K562 (cell line): ENCODE measurements around the gene TRIM68. TPM values are rescaled to one million over a fixed set of nuclear protein-coding genes. Genes with fewer than 3 reads are reported as not detected.

Source experiments
- ATAC-seq: fragments of 200-7000 bp; cut with Tn5 transposase; 3 replicates; pipeline ENCODE4 v1.9.1; 2020; ENCODE audit warnings: moderate library complexity
- BruUV-seq: library from RNA; stranded (reverse); fragments of 400-500 nt; replicated peaks from 2 replicates; lab custom pipeline; 2021; lab: Mats Ljungman, UMichigan
- CTCF ChIA-PET: fragments of 300-600 bp; formaldehyde crosslinking; extraction: SDS; loops from one replicate; lab custom pipeline; 2021; ENCODE audit warnings: low intra/inter-chr PET ratio; lab: Yijun Ruan, JAX
- POLR2A ChIA-PET: fragments of 300-600, 350-650 bp; sonication (Branson Sonifier 250); formaldehyde crosslinking; extraction: SDS; loops from one replicate; lab custom pipeline; 2021; ENCODE audit warnings: antibody characterized with exemption, inconsistent platforms; lab: Yijun Ruan, JAX
- DNase-seq, 4 experiments: peaks; one replicate each; pipeline versions ENCODE4 v3.0.0 to v3.0.0-alpha.2; 2011 to 2018; ENCODE audit warnings: low spot score in 3 of 4, mixed read lengths in 3 of 4; ENCODE audit errors: extremely low read depth in 1 of 4
- FAIRE-seq: peaks from 2 replicates; lab custom pipeline; 2011; peaks lifted over from hg19 to GRCh38; lab: Jason Lieb, UNC
- H2AFZ ChIP-seq: 2 replicates; pipeline ENCODE4 v1.6.0; 2011; ENCODE audit warnings: low read depth, low read length, control low read depth, inconsistent platforms
- H3K27ac ChIP-seq: fragments of 200-600 bp; 3 replicates; pipeline ENCODE4 v1.8.0; 2011; ENCODE audit warnings: low read depth, mild to moderate bottlenecking, control low read depth, inconsistent platforms, low read length, moderate library complexity, mixed read lengths; ENCODE audit errors: extremely low read depth
- H3K27me3 ChIP-seq, 2 experiments: fragments of 300-600 bp in 1 of 2; 2 replicates in 1 of 2; 3 replicates in 1 of 2; pipeline versions ENCODE4 v1.6.0 to v1.8.0; 2011; ENCODE audit warnings: inconsistent platforms in 2 of 2, low read length in 2 of 2, mild to moderate bottlenecking in 1 of 2, mixed read lengths in 1 of 2, moderate library complexity in 1 of 2; ENCODE audit not compliant: control insufficient read depth in 2 of 2, insufficient read depth in 2 of 2
- H3K36me3 ChIP-seq: fragments of 300-600 bp; 3 replicates; pipeline ENCODE4 v1.8.0; 2011; ENCODE audit warnings: mild to moderate bottlenecking, low read length, inconsistent platforms; ENCODE audit not compliant: control insufficient read depth, insufficient read depth
- H3K4me1 ChIP-seq, 2 experiments: fragments of 200-600 bp in 1 of 2; replicated peaks in 1 of 2; 2 replicates in 1 of 2; 3 replicates in 1 of 2; pipeline versions ENCODE4 v1.5.1 to v1.8.0; 2011; ENCODE audit warnings: inconsistent platforms in 2 of 2, low read length in 2 of 2, mild to moderate bottlenecking in 1 of 2, mixed read lengths in 1 of 2, moderate library complexity in 1 of 2; ENCODE audit not compliant: control insufficient read depth in 2 of 2, insufficient read depth in 2 of 2
- H3K4me2 ChIP-seq: 2 replicates; pipeline ENCODE4 v1.6.1; 2011; ENCODE audit warnings: low read length, control low read depth, inconsistent platforms, mixed read lengths; ENCODE audit not compliant: insufficient read depth
- H3K4me3 ChIP-seq: fragments of 200-600 bp; sonication (generic), shearing (Covaris generic); 2 replicates; pipeline ENCODE4 v1.5.1; 2016; ENCODE audit warnings: control low read depth, inconsistent platforms
- H3K79me2 ChIP-seq: fragments of 200-600 bp; 3 replicates; pipeline ENCODE4 v1.8.0; 2011; ENCODE audit warnings: low read length, inconsistent platforms; ENCODE audit not compliant: control insufficient read depth, insufficient read depth
- H3K9ac ChIP-seq, 2 experiments: 2 replicates each; pipeline versions ENCODE4 v1.6.0 to v1.6.1; 2011; ENCODE audit warnings: low read depth in 2 of 2, low read length in 2 of 2, control low read depth in 1 of 2, inconsistent platforms in 1 of 2, mild to moderate bottlenecking in 1 of 2, mixed read lengths in 1 of 2; ENCODE audit not compliant: insufficient read depth in 1 of 2
- H3K9me1 ChIP-seq: one replicate; pipeline ENCODE4 v1.6.0; 2011; ENCODE audit warnings: inconsistent platforms, mild to moderate bottlenecking, low read length, moderate library complexity; ENCODE audit not compliant: control insufficient read depth, insufficient read depth
- H3K9me3 ChIP-seq: replicated peaks from 2 replicates; pipeline ENCODE4 v1.5.1; 2011; ENCODE audit warnings: low read depth, low read length, inconsistent platforms; ENCODE audit not compliant: control insufficient read depth, insufficient read depth
- H4K20me1 ChIP-seq: replicated peaks from 2 replicates; pipeline ENCODE4 v1.6.1; 2011; ENCODE audit warnings: low read length, inconsistent platforms, mixed read lengths; ENCODE audit not compliant: control insufficient read depth, insufficient read depth
- GTF2F1 ChIP-seq: IDR thresholded peaks from 2 replicates; pipeline ENCODE4 v1.6.1; 2011; ENCODE audit warnings: low read depth, low read length, improper control_type of control experiment
- HMGXB4 ChIP-seq: sonication (generic); formaldehyde crosslinking; IDR thresholded peaks from 2 replicates; pipeline ENCODE4 v1.8.1; 2023; ENCODE audit warnings: mild to moderate bottlenecking, missing genetic modification reagents
- RBM14 ChIP-seq: fragments of 200-400 bp; formaldehyde crosslinking; IDR thresholded peaks from 2 replicates; pipeline ENCODE4 v1.6.1; 2018; ENCODE audit warnings: low read depth, mild to moderate bottlenecking, low read length, moderate library complexity, borderline replicate concordance; ENCODE audit not compliant: insufficient read depth
- SAP30 ChIP-seq: fragments of 200-600 bp; sonication (generic); IDR thresholded peaks from 2 replicates; pipeline ENCODE4 v1.6.1; 2012; ENCODE audit warnings: borderline replicate concordance, low read depth, mild to moderate bottlenecking, moderate library complexity, low read length, control low read depth, inconsistent platforms; ENCODE audit not compliant: insufficient read depth, poor library complexity, severe bottlenecking
- SIRT6 ChIP-seq: IDR thresholded peaks from one replicate; pipeline ENCODE4 v1.6.1; 2012; ENCODE audit warnings: low read depth, mild to moderate bottlenecking, control low read depth, inconsistent platforms, low read length, moderate library complexity
- SMAD1 ChIP-seq: fragments of 150-350 bp; IDR thresholded peaks from 2 replicates; pipeline ENCODE4 v1.6.1; 2014; ENCODE audit warnings: low read length, low read depth; ENCODE audit not compliant: partially characterized antibody
- SNAPC5 ChIP-seq: fragments of 250-450 bp; sonication (Bioruptor Pico); IDR thresholded peaks from 2 replicates; pipeline ENCODE4 v1.8.0; 2021; ENCODE audit warnings: moderate library complexity, mild to moderate bottlenecking, inconsistent platforms
- TOE1 ChIP-seq, 2 experiments: fragments of 450-650 bp in 1 of 2; sonication (generic) in 1 of 2; formaldehyde crosslinking in 1 of 2; IDR thresholded peaks; 2 replicates each; pipeline versions ENCODE4 v1.7.1 to v1.8.0; 2016 to 2022; ENCODE audit warnings: borderline replicate concordance in 2 of 2, mild to moderate bottlenecking in 2 of 2, antibody characterized with exemption in 1 of 2, inconsistent platforms in 1 of 2, low read depth in 1 of 2, missing genetic modification reagents in 1 of 2, moderate library complexity in 1 of 2
- ZNF384 ChIP-seq: IDR thresholded peaks from 2 replicates; pipeline ENCODE4 v1.6.1; 2012; ENCODE audit warnings: low read depth, low read length, improper control_type of control experiment
- WGBS: fragments of 100-300 bp; shearing (Covaris generic); methylation state at CpG from one replicate; pipeline ENCODE4 v1.1.6; 2016; ENCODE audit warnings: low coverage, mixed read lengths; ENCODE audit not compliant: insufficient coverage; ENCODE audit errors: missing lambda C conversion rate; 5-methylcytosine and 5-hydroxymethylcytosine counted together
- in situ Hi-C: fragments of 300-500 bp; cut with MboI; formaldehyde crosslinking; loops from 4 replicates; pipeline ENCODE4 v1.15.0; 2018; ENCODE audit warnings: inconsistent platforms, mixed read lengths
- intact Hi-C: fragments of 100-400 bp; cut with micrococcal nuclease; formaldehyde crosslinking; loops from 2 replicates; pipeline ENCODE4 v1.14.2; 2022
- polyA plus RNA-seq, 8 experiments: library from polyadenylated mRNA; depleted of rRNA in 4 of 8; stranded (reverse) in 5 of 8; unstranded in 3 of 8; fragments of >200 nt; fragmentation: Nextera tagmentation in 2 of 8; fragmentation: Illumina TruSeq in 1 of 8; extraction: Ambion mirVana in 2 of 8; extraction: Trizol in 1 of 8; gene quantifications; 2 replicates each; pipeline versions ENCODE4 v1.2.1 to v1.2.3, GENCODE V29; 2011 to 2014; ENCODE audit warnings: inconsistent platforms in 1 of 8, missing spikeins in 1 of 8
- total RNA-seq, 7 experiments: library from RNA; depleted of rRNA in 6 of 7; stranded (reverse); fragments of >200 nt in 6 of 7; fragmentation: Illumina TruSeq in 2 of 7; extraction: Trizol in 2 of 7; gene quantifications; 2 replicates each; pipeline versions ENCODE4 v1.2.1 to v1.2.3, GENCODE V29; 2011 to 2021; ENCODE audit warnings: low replicate concordance in 1 of 7
- TF ChIP-seq, protein P1 (sequence below): fragments of 250-450 bp; sonication (Bioruptor Pico); IDR thresholded peaks from 2 replicates; pipeline ENCODE4 v1.9.0; 2021; ENCODE audit warnings: mild to moderate bottlenecking
- TF ChIP-seq, protein P2 (sequence below): fragments of 250-450 bp; sonication (Bioruptor Pico); IDR thresholded peaks from 2 replicates; pipeline ENCODE4 v1.4.0; 2020; ENCODE audit warnings: mild to moderate bottlenecking, moderate library complexity
- TF ChIP-seq, protein P3 (sequence below): fragments of 250-450 bp; sonication (Bioruptor Pico); IDR thresholded peaks from 2 replicates; pipeline ENCODE4 v1.5.0; 2020; ENCODE audit warnings: mild to moderate bottlenecking, borderline replicate concordance

The TRIM68 gene
- total and polyA plus RNA-seq, 9 of the 15 experiments (the other 6 are each of a cell fraction or from before 2014, with no cell fraction given): 5.2 to 10.9 (median 7.9) TPM

DNA sequence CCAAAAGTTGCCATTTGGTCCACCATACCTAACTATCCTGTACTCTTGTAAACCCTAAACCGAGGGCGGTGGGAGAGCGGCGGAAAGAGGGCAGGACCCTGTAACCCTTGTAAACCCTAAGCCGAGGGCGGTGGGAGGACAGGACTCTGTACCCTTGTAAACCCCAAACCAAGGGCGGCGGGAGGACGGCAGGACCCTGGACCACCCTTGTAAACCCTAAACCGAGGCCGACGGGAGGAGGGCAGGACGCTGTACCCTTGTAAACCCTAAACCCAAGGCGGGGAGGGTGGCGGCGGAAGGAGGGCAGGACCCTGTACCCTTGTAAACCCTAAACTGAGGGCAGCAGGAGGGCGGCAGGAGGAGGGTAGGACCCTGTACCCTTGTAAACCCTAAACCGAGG, 39.0 kb downstream of the TRIM68 start:
- ATAC-seq (no peak), FAIRE-seq (no peak), DNase-seq (no peak)
- in situ Hi-C loops (no loop called here), intact Hi-C loops (no loop called here)
- H3K9me1 ChIP-seq: no peaks in the 10 kb centered on the region
- H4K20me1 ChIP-seq: no peaks in the 10 kb centered on the region
- no peak overlapping the region for H3K4me3 ChIP-seq
- H3K4me2 ChIP-seq: no peak overlapping the region
- ChIA-PET POLR2A (no interaction called here), CTCF (no interaction called here)
- H3K9ac ChIP-seq: no peak overlapping the region
- H3K27me3 ChIP-seq: peaks cover 13 to 18% of the 10 kb centered on the region in 2 experiments; a peak in 4 of 5 replicates
- TF ChIP-seq SAP30 (no peak), SMAD1 (no peak), RBM14 (no peak), SNAPC5 (CRISPR knock-in tag) (no peak), SIRT6 (no peak), ZNF384 (no peak), TOE1 (IDR thresholded peaks at IDR 0.05; ENCODE audit: borderline replicate concordance) (no peak), TOE1 (CRISPR knock-in tag; IDR thresholded peaks at IDR 0.05; ENCODE audit: borderline replicate concordance, low read depth) (no peak), HMGXB4 (no peak), GTF2F1 (no peak)
- TF ChIP-seq, protein P1, sequence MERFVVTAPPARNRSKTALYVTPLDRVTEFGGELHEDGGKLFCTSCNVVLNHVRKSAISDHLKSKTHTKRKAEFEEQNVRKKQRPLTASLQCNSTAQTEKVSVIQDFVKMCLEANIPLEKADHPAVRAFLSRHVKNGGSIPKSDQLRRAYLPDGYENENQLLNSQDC (CRISPR knock-in tag): no peak
- TF ChIP-seq, protein P2, sequence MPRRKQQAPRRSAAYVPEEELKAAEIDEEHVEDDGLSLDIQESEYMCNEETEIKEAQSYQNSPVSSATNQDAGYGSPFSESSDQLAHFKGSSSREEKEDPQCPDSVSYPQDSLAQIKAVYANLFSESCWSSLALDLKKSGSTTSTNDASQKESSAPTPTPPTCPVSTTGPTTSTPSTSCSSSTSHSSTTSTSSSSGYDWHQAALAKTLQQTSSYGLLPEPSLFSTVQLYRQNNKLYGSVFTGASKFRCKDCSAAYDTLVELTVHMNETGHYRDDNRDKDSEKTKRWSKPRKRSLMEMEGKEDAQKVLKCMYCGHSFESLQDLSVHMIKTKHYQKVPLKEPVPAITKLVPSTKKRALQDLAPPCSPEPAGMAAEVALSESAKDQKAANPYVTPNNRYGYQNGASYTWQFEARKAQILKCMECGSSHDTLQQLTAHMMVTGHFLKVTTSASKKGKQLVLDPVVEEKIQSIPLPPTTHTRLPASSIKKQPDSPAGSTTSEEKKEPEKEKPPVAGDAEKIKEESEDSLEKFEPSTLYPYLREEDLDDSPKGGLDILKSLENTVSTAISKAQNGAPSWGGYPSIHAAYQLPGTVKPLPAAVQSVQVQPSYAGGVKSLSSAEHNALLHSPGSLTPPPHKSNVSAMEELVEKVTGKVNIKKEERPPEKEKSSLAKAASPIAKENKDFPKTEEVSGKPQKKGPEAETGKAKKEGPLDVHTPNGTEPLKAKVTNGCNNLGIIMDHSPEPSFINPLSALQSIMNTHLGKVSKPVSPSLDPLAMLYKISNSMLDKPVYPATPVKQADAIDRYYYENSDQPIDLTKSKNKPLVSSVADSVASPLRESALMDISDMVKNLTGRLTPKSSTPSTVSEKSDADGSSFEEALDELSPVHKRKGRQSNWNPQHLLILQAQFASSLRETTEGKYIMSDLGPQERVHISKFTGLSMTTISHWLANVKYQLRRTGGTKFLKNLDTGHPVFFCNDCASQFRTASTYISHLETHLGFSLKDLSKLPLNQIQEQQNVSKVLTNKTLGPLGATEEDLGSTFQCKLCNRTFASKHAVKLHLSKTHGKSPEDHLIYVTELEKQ (CRISPR knock-in tag): no peak
- TF ChIP-seq, protein P3, sequence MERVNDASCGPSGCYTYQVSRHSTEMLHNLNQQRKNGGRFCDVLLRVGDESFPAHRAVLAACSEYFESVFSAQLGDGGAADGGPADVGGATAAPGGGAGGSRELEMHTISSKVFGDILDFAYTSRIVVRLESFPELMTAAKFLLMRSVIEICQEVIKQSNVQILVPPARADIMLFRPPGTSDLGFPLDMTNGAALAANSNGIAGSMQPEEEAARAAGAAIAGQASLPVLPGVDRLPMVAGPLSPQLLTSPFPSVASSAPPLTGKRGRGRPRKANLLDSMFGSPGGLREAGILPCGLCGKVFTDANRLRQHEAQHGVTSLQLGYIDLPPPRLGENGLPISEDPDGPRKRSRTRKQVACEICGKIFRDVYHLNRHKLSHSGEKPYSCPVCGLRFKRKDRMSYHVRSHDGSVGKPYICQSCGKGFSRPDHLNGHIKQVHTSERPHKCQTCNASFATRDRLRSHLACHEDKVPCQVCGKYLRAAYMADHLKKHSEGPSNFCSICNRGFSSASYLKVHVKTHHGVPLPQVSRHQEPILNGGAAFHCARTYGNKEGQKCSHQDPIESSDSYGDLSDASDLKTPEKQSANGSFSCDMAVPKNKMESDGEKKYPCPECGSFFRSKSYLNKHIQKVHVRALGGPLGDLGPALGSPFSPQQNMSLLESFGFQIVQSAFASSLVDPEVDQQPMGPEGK (CRISPR knock-in tag): no peak
- H3K27ac ChIP-seq: no peak overlapping the region
- no TSS peak for BruUV-seq
- H3K9me3 ChIP-seq: no peaks in the 10 kb centered on the region
- no peak overlapping the region for H2AFZ ChIP-seq
- H3K4me1 ChIP-seq: no peaks in the 10 kb centered on the region
- WGBS: under 1% methylated on average over 16 of the region's 18 CpGs
- H3K79me2 ChIP-seq: no peaks in the 10 kb centered on the region
- no peaks in the 10 kb centered on the region for H3K36me3 ChIP-seq
